Neuron (in vitro differentiated cells): ENCODE data around the gene ZNF608.

Source experiments
- H2AFZ ChIP-seq: one replicate; pipeline ENCODE4 v1.6.1; 2013; ENCODE audit warnings: low read depth, mild to moderate bottlenecking, inconsistent platforms, low read length, moderate library complexity
- H3K27me3 ChIP-seq: one replicate; pipeline ENCODE4 v1.6.1; 2013; ENCODE audit warnings: low read length; ENCODE audit not compliant: insufficient read depth
- H3K36me3 ChIP-seq: one replicate; pipeline ENCODE4 v1.6.1; 2013; ENCODE audit warnings: low read length; ENCODE audit not compliant: insufficient read depth
- H3K4me1 ChIP-seq: one replicate; pipeline ENCODE4 v1.6.1; 2013; ENCODE audit warnings: low read length; ENCODE audit not compliant: insufficient read depth
- H3K4me3 ChIP-seq: 2 replicates; pipeline ENCODE4 v1.5.1; 2013; ENCODE audit warnings: mild to moderate bottlenecking, low read length, moderate library complexity
- H3K9me3 ChIP-seq: one replicate; pipeline ENCODE4 v1.6.1; 2013; ENCODE audit warnings: low read length

ZNF608 gene, protein sequence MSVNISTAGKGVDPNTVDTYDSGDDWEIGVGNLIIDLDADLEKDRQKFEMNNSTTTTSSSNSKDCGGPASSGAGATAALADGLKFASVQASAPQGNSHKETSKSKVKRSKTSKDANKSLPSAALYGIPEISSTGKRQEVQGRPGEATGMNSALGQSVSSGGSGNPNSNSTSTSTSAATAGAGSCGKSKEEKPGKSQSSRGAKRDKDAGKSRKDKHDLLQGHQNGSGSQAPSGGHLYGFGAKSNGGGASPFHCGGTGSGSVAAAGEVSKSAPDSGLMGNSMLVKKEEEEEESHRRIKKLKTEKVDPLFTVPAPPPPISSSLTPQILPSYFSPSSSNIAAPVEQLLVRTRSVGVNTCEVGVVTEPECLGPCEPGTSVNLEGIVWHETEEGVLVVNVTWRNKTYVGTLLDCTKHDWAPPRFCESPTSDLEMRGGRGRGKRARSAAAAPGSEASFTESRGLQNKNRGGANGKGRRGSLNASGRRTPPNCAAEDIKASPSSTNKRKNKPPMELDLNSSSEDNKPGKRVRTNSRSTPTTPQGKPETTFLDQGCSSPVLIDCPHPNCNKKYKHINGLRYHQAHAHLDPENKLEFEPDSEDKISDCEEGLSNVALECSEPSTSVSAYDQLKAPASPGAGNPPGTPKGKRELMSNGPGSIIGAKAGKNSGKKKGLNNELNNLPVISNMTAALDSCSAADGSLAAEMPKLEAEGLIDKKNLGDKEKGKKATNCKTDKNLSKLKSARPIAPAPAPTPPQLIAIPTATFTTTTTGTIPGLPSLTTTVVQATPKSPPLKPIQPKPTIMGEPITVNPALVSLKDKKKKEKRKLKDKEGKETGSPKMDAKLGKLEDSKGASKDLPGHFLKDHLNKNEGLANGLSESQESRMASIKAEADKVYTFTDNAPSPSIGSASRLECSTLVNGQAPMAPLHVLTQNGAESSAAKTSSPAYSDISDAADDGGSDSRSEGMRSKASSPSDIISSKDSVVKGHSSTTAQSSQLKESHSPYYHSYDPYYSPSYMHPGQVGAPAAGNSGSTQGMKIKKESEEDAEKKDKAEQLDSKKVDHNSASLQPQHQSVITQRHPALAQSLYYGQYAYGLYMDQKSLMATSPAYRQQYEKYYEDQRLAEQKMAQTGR (N-terminal part only)

DNA sequence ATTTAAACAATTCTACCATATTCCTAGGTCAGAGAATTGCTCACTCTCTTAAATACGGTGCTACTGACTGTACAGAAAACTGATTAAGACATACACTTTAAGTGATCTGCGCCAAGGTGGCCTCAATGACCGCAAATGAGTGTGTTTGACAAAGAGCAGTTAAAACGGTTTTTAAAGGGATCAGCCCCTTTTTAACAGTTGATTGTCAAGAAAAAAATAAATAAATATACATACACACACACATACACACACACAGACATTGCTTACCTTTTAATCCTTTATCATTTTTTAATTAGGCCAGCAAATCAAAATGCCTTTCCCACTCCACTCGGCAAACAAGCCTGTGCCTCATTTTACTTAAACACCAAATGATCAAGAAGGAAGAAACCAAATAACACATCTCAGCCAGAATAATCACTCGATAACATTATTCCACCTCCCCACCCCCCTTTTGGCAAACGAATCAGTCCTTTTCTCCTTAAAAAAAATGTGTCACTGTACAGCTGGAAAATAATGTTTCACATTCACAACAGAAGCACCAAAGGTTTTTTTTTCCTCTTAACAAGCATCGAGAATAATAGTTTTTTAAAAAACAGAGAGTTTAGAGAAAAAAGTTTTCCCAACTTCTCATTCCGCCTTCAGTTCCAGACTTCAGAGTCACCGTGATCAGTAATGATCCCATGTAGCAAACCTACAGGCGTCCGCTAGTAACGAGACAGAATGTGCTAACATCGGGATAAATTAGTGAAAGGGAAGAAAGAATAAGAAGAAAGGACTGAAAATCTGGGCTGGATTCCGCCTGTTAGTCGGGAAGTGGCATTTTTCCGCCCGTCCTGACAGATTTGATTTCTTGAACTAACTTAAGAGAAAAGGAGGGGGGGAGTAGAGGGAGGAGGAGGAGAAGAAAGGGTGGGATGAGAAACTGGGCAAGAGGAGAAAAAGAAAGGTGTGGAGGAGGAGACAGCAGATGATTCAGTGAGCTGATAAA lies at the start of gene ZNF608:
Gene ZNF608, minus strand, starts transcription at position 712 of the 988 bp plus-strand sequence. CDS start 1,650 bp downstream, outside the sequence.
- Histone ChIP-seq H3K36me3 (peaks cover 7% of the 10 kb centered on the region), H3K4me3 (peak within 1 kb of the TSS; percentile 64), H3K9me3 (no peaks in the 10 kb centered on the region), H2AFZ (no peak within 1 kb of the TSS), H3K27me3 (no peaks in the 10 kb centered on the region), H3K4me1 (peaks cover 26% of the 10 kb centered on the region)

DNA sequence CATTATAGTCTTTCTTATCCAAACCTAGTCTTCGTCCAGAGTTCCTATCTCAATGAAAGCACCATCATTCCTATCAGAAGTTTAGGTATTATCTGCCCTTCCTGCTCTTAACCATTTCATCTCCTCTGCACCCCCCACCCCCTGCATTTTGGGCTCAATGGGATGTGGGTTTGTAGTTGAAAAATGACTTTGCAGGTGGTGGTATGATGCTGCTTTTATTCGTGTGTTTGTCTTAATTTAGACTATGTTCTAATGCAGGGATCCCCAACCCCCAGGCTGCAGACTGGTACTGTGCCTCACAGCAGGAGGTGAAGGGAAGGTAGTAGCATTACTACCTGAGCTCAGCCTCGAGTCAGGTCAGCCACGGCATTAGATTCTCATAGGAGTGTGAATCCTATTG lies 49.4 kb upstream of the ZNF608 start:
- Histone ChIP-seq H2AFZ (no peak overlapping the region), H3K4me3 (no peak overlapping the region), H3K4me1 (peaks cover 12% of the 10 kb centered on the region), H3K36me3 (no peaks in the 10 kb centered on the region), H3K9me3 (peaks cover 2% of the 10 kb centered on the region), H3K27me3 (no peaks in the 10 kb centered on the region)

DNA sequence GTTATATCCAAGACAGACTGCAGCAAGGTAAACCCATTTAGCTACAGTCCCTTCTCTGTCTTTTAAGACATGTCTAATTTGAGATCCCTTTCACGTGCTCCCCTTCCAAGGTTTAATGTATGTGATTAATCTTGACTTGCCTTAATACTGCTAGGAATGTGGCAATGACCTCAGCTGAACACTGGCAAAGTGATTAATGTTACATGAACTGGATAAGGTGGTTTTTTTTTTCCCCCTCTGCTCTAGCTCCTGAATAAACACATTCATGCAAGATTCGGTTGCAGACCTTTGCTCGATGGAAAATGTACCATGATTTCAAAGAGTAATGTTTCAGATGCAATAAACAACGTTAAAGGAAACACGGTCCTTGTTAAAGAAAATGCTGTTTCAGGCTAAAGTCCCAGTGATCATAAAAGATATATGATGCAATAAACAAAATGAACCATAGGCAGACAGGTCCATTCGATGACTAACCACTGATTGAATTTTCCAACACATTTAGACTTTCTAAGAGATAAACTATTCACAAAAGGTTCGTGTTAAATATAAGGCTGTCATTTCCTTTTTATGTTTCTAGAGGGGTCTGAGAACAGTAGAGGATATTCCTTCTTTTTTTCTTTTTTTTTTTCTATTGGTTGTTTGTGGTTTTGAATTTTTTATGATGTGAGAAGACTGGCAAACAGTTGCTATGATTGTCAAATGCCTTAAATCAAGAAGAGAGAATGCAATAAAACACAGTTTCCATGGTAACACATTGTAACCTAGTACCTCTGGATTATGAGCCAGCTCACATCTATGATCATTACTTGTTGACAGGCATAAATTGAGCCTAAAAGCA lies 44.7 kb upstream of the ZNF608 start:
- Histone ChIP-seq H3K27me3 (no peaks in the 10 kb centered on the region), H2AFZ (no peak overlapping the region), H3K4me3 (no peak overlapping the region), H3K9me3 (no peaks in the 10 kb centered on the region), H3K36me3 (no peaks in the 10 kb centered on the region), H3K4me1 (peaks cover 14% of the 10 kb centered on the region)

DNA sequence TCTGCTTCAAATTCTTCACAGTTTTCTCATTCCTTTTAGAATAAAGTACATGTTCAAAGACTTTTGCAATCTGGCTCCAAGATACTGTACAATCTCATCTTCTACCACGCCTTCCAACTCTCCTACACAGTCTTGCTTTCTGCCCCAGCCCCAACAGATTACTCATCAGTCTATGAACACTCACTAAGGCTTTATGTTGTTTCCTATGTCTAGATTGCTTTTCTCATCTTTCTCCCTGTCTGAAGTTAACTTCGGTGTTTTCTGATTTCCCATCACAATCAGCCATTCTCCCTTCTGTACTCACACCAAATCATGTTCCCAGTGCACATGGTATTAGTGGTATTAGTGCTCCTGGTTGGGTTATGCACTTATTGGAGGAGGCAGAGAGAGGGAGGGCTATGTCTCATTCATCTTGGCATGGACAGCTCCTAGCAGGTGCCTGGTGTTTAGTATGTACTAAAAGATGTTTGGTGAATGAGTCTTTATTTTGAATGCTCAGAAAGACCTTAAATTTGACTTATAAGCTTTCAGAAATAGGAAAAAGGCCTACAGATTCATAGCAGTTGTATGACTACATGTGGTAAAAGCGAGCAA lies 44.0 kb upstream of the ZNF608 start:
- H3K4me3 ChIP-seq: no peak overlapping the region
- H3K9me3 ChIP-seq: no peaks in the 10 kb centered on the region
- H3K27me3 ChIP-seq: no peaks in the 10 kb centered on the region
- H2AFZ ChIP-seq: no peak overlapping the region
- H3K36me3 ChIP-seq: no peaks in the 10 kb centered on the region
- peaks cover 14% of the 10 kb centered on the region for H3K4me1 ChIP-seq

DNA sequence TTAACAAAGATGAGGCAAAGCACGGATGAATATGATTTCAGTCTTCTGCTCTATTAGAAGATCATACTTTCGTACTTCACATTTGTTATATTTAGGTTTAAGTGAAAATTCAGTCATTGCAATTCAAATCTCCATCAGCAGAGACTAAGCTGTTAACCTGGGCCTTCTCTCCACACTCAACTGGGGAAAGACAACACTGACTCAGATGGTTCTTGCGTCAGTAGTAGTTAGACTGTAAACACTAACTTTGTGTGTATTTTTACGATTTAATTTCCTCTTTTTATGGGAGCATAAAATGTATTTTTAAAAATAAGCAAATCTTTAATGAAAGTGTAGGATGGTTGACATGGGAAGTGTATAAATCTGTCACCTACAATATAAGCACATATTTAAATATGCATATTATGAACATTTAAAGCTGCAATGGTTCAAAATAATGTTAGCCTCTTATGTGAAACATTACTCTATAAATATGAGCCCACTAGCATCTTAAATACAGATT lies 42.7 kb upstream of the ZNF608 start:
- H3K9me3 ChIP-seq: no peaks in the 10 kb centered on the region
- no peaks in the 10 kb centered on the region for H3K36me3 ChIP-seq
- no peak overlapping the region for H2AFZ ChIP-seq
- H3K27me3 ChIP-seq: no peaks in the 10 kb centered on the region
- H3K4me1 ChIP-seq: peaks cover 14% of the 10 kb centered on the region
- H3K4me3 ChIP-seq: no peak overlapping the region

DNA sequence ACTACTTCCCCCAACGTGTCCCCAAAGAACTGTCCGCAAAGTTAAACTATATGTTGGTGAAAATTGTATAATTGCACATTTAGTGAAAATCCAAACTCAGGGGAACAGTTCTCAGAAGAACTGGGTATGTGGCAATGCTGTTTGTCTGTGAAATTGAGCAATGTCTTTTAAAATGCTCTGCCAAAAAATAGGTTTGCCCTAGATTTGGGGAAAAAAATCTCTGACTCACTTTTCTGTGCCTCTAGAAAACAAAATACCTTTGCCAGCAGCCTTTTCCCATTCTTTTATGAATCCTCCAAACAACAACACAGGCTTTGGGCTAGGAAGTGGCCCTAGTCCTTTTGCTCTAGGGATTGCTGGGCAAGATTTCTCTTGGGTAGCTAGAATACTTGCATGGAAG lies 37.4 kb upstream of the ZNF608 start:
- Histone ChIP-seq H3K4me1 (no peaks in the 10 kb centered on the region), H3K4me3 (no peak overlapping the region), H2AFZ (no peak overlapping the region), H3K27me3 (no peaks in the 10 kb centered on the region), H3K36me3 (no peaks in the 10 kb centered on the region), H3K9me3 (no peaks in the 10 kb centered on the region)

DNA sequence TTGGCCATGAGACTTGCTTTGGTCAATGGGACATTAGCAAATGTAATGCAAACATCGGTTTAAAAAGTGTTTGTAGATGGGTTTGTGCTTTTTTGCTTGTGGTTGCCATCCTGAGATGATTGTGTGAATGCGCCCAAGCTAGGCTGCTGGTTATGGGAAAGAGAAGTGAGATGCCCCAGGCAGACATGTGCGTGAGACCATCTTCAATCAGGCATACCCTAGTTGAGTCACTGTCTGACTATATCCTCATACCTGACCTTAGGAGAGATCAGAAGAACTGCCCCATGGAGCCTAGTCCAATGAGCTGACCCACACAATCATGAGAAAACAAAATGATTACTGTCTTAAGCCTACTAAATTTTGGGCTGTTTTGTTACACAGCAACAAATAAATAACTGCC lies 36.8 kb upstream of the ZNF608 start:
- H3K9me3 ChIP-seq: no peaks in the 10 kb centered on the region
- no peaks in the 10 kb centered on the region for H3K4me1 ChIP-seq
- no peaks in the 10 kb centered on the region for H3K36me3 ChIP-seq
- H3K27me3 ChIP-seq: no peaks in the 10 kb centered on the region
- H3K4me3 ChIP-seq: no peak overlapping the region
- H2AFZ ChIP-seq: no peak overlapping the region

DNA sequence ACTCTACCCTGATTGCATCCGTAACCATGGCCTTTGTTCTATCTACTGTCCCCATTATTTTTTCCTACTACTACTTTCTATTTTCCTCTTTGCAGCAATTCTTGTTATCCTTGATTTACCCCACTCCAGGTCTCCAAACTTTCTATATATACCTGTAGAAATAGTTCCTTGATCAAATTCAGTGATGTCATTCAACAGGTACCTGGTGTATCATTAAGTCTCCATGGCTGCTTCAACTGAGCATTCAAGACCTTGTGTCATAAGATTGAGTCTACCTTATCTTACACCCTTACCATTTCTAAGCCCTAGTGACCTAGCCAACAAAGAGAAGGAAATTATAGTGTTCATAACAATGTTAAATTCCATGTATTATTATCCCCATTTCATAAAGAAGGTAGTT lies 35.8 kb upstream of the ZNF608 start:
- H3K27me3 ChIP-seq: no peaks in the 10 kb centered on the region
- H3K36me3 ChIP-seq: no peaks in the 10 kb centered on the region
- H3K4me3 ChIP-seq: no peak overlapping the region
- H2AFZ ChIP-seq: no peak overlapping the region
- no peaks in the 10 kb centered on the region for H3K4me1 ChIP-seq
- no peaks in the 10 kb centered on the region for H3K9me3 ChIP-seq

DNA sequence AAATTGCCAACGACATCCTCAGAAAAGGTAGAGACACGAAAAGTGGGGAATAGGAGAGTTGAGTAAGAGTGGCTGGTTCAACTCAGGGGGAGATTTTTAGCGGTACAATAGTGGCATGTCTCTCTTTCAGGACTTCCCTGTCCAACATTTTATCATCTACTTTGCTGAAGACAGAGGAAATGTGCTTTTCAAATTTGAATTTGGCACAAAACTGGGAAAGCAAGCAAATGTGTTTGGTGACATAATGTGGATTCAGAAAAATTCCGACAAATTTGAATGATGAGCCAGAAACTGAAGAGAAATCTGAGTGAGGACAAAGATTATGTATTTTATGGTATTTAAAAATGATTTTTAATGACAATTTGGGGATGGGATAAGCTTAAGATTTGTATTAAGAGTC lies 33.6 kb upstream of the ZNF608 start:
- no peaks in the 10 kb centered on the region for H3K27me3 ChIP-seq
- H3K9me3 ChIP-seq: no peaks in the 10 kb centered on the region
- no peaks in the 10 kb centered on the region for H3K4me1 ChIP-seq
- H3K4me3 ChIP-seq: no peak overlapping the region
- no peaks in the 10 kb centered on the region for H3K36me3 ChIP-seq
- no peak overlapping the region for H2AFZ ChIP-seq

DNA sequence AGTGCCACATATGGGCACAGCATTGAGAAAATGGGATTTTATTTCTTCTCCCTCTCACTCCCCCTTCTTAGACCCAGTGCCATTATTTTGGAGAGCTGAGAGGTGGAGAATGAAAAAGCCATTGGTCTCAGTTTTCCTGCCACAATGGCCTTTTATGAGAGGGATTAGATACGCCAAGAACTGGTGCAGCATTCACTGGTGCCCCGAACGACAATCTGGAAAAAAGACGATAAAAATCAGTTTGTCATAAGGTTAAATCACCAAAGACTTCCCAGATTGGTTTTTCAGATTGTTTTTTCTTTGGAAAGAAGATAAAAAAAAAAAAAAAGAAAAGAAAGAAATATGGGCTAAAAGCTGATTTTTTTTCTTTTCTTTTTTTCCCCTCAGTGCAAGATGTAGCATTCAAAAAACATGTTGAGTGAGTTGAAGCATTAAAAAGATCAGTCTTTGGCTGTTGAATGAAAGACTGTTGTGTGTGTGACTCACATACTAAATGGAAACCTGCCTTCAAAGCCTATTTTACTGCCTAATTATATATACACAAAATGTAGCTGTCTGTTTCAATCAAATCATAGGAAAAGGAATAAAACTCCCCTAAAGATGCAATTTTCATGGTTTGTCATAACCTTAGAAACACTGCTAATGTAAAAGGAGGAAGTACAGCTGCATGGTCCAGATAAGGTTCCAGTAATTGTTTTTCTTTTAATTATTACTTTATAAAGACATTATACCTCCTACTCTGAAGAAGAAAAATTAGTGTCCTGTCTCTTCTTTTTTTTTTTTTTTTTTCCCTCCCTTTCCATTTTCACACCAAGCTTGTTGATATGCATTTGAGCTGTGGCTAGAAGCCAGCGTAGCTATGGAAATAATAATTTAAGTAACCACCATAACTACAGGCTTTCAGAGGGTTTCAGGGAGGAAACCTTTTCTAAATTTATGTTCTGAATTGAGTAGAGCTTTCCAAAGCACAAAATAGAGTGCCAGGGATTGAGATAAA lies 27.2 kb upstream of the ZNF608 start:
- peaks cover 40% of the 10 kb centered on the region for H3K4me1 ChIP-seq
- H3K4me3 ChIP-seq: no peak overlapping the region
- no peaks in the 10 kb centered on the region for H3K36me3 ChIP-seq
- H3K9me3 ChIP-seq: no peaks in the 10 kb centered on the region
- H2AFZ ChIP-seq: no peak overlapping the region
- H3K27me3 ChIP-seq: no peaks in the 10 kb centered on the region
